Neural cell (in vitro differentiated cells): ENCODE measurements around the gene VSTM2B.

Experiments used
- RAD21 ChIP-seq: fragments of 450-650 bp; conservative IDR thresholded peaks from 2 replicates; pipeline ENCODE4 v1.6.1; 2014; ENCODE audit warnings: antibody characterized with exemption, mild to moderate bottlenecking, moderate library complexity
- TAF1 ChIP-seq: IDR thresholded peaks from 2 replicates; pipeline ENCODE4 v1.6.1; 2012; ENCODE audit warnings: low read depth
- TF ChIP-seq, protein P1 (sequence below): fragments of 450-650 bp; IDR thresholded peaks from 2 replicates; pipeline ENCODE4 v1.5.1; 2014; ENCODE audit warnings: antibody characterized with exemption, mild to moderate bottlenecking, moderate library complexity; ENCODE audit not compliant: poor library complexity, severe bottlenecking

DNA sequence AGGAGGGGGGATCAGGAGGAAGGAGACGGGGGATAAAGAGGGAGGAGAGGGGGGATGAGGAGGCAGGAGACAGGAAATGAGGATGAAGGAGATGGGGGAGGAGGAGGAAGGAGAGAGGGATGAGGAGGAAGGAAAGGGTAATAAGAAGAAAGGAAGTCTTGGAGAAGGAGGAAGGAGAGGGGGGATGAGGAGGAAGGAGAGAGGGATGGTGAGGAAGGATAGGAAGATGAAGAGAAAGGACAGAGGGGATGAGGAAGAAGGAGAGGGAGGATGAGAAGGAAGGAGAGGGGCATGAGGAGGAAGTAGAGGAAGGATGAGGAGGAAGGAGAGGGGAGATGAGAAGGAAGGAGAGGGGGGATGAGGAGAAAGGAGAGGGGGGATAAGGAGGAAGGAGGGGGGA is 13.0 kb upstream of the VSTM2B start:
- TF ChIP-seq, protein P1, sequence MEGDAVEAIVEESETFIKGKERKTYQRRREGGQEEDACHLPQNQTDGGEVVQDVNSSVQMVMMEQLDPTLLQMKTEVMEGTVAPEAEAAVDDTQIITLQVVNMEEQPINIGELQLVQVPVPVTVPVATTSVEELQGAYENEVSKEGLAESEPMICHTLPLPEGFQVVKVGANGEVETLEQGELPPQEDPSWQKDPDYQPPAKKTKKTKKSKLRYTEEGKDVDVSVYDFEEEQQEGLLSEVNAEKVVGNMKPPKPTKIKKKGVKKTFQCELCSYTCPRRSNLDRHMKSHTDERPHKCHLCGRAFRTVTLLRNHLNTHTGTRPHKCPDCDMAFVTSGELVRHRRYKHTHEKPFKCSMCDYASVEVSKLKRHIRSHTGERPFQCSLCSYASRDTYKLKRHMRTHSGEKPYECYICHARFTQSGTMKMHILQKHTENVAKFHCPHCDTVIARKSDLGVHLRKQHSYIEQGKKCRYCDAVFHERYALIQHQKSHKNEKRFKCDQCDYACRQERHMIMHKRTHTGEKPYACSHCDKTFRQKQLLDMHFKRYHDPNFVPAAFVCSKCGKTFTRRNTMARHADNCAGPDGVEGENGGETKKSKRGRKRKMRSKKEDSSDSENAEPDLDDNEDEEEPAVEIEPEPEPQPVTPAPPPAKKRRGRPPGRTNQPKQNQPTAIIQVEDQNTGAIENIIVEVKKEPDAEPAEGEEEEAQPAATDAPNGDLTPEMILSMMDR: no peak
- no peak for TF ChIP-seq TAF1
- no peak for TF ChIP-seq RAD21
